Ishikawa (cell line): ENCODE data around the gene NCOA5.

Experiments used
- CEBPB ChIP-seq: IDR thresholded peaks from 2 replicates; pipeline ENCODE4 v1.6.1; 2012
- CREB1 ChIP-seq: IDR thresholded peaks from 2 replicates; pipeline ENCODE4 v1.6.1; 2012; ENCODE audit warnings: low read depth
- EGR1 ChIP-seq: IDR thresholded peaks from 2 replicates; pipeline ENCODE4 v1.6.1; 2012
- EP300 ChIP-seq: IDR thresholded peaks from 2 replicates; pipeline ENCODE4 v1.6.1; 2012; ENCODE audit warnings: borderline replicate concordance
- FOXM1 ChIP-seq: IDR thresholded peaks from 2 replicates; pipeline ENCODE4 v1.6.1; 2012; ENCODE audit warnings: low read depth, borderline replicate concordance
- MAX ChIP-seq: IDR thresholded peaks from 2 replicates; pipeline ENCODE4 v1.6.1; 2012
- NFIC ChIP-seq: IDR thresholded peaks from 2 replicates; pipeline ENCODE4 v1.6.1; 2012
- RAD21 ChIP-seq: IDR thresholded peaks from 2 replicates; pipeline ENCODE4 v1.6.1; 2012; ENCODE audit warnings: low read depth
- REST ChIP-seq: IDR thresholded peaks from 2 replicates; pipeline ENCODE4 v1.6.1; 2012; ENCODE audit warnings: low read depth, mild to moderate bottlenecking
- TAF1 ChIP-seq: IDR thresholded peaks from 2 replicates; pipeline ENCODE4 v1.6.1; 2012; ENCODE audit warnings: low read depth, mild to moderate bottlenecking
- TCF12 ChIP-seq: IDR thresholded peaks from 2 replicates; pipeline ENCODE4 v1.6.1; 2012; ENCODE audit warnings: low read depth
- TEAD4 ChIP-seq: IDR thresholded peaks from 2 replicates; pipeline ENCODE4 v1.6.1; 2012
- USF1 ChIP-seq: IDR thresholded peaks from 2 replicates; pipeline ENCODE4 v1.6.1; 2012
- YY1 ChIP-seq: IDR thresholded peaks from 2 replicates; pipeline ENCODE4 v1.6.1; 2012; ENCODE audit warnings: low read depth
- ZBTB7A ChIP-seq: IDR thresholded peaks from 2 replicates; pipeline ENCODE4 v1.6.1; 2012; ENCODE audit warnings: low read depth

Gene NCOA5

GRCh38 chr20:46073443-46073842 is 16.3 kb downstream of the NCOA5 start:
- no peak for TF ChIP-seq FOXM1
- TF ChIP-seq TCF12: no peak
- TF ChIP-seq USF1: no peak
- no peak for TF ChIP-seq CREB1
- TF ChIP-seq NFIC: no peak
- TF ChIP-seq EP300: no peak
- TF ChIP-seq TEAD4: no peak
- no peak for TF ChIP-seq MAX
- no peak for TF ChIP-seq CEBPB
- TF ChIP-seq ZBTB7A: no peak
- no peak for TF ChIP-seq EGR1
- no peak for TF ChIP-seq REST
- TF ChIP-seq TAF1: no peak
- TF ChIP-seq YY1: no peak
- TF ChIP-seq RAD21: no peak

- TF ChIP-seq YY1 (no peak), FOXM1 (no peak), TCF12 (no peak), EP300 (no peak), TAF1 (no peak), CREB1 (no peak), ZBTB7A (no peak), CEBPB (no peak), REST (no peak), USF1 (no peak), TEAD4 (no peak), MAX (no peak), NFIC (no peak), RAD21 (no peak), EGR1 (no peak)
Measured at GRCh38 chr20:46073024-46073423, 16.7 kb downstream of the NCOA5 start.

- TF ChIP-seq REST: no peak
- no peak for TF ChIP-seq USF1
- no peak for TF ChIP-seq MAX
- no peak for TF ChIP-seq TEAD4
- TF ChIP-seq TCF12: no peak
- TF ChIP-seq FOXM1: no peak
- no peak for TF ChIP-seq NFIC
- TF ChIP-seq EGR1: no peak
- no peak for TF ChIP-seq CEBPB
- TF ChIP-seq TAF1: no peak
Measured at GRCh38 chr20:46071573-46071972, 18.2 kb downstream of the NCOA5 start.

- TF ChIP-seq TEAD4 (no peak), CREB1 (no peak), YY1 (no peak), RAD21 (no peak), TAF1 (no peak), USF1 (no peak), EGR1 (no peak), NFIC (no peak), CEBPB (no peak), EP300 (no peak), MAX (no peak), FOXM1 (no peak), REST (no peak), ZBTB7A (no peak), TCF12 (no peak)
Measured at GRCh38 chr20:46070215-46070900, 19.4 kb downstream of the NCOA5 start.
